Mesenteric fat pad (tissue), 1 donor: ENCODE data around the gene TADA2A. TPM values are rescaled to one million over a fixed set of nuclear protein-coding genes. Genes with fewer than 3 reads are reported as not detected.
A peak's percentile ranks its signal among the peaks of the same experiment; 100 is the strongest.

Experiments
- DNase-seq: peaks from one replicate; pipeline ENCODE4 v3.0.0-alpha.2; 2020; ENCODE audit warnings: low spot score
- long read RNA-seq: library from polyadenylated mRNA; unstranded; transcript quantifications from one replicate; pipeline ENCODE4 v2.0.0, GENCODE V29; 2020
- total RNA-seq: library from RNA; stranded (reverse); fragmentation: NEBNext Ultra II Directional; extraction: Animal tissue kit (Norgen Biotek cat#: 25700); gene quantifications from one replicate; pipeline ENCODE4 v1.2.1, GENCODE V29; 2021
- donor health status: DM: yes; HTN: yes; CAD: no.

TADA2A gene, protein sequence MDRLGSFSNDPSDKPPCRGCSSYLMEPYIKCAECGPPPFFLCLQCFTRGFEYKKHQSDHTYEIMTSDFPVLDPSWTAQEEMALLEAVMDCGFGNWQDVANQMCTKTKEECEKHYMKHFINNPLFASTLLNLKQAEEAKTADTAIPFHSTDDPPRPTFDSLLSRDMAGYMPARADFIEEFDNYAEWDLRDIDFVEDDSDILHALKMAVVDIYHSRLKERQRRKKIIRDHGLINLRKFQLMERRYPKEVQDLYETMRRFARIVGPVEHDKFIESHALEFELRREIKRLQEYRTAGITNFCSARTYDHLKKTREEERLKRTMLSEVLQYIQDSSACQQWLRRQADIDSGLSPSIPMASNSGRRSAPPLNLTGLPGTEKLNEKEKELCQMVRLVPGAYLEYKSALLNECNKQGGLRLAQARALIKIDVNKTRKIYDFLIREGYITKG
- total RNA-seq, result 19.4 TPM
- long read RNA-seq, full-length matches to known transcripts, result 7 of 17 reads
- long read RNA-seq, partial matches to known transcripts, result 3 of 17 reads
- long read RNA-seq, other reads (novel, unspliced or antisense), result 7 of 17 reads

DNA sequence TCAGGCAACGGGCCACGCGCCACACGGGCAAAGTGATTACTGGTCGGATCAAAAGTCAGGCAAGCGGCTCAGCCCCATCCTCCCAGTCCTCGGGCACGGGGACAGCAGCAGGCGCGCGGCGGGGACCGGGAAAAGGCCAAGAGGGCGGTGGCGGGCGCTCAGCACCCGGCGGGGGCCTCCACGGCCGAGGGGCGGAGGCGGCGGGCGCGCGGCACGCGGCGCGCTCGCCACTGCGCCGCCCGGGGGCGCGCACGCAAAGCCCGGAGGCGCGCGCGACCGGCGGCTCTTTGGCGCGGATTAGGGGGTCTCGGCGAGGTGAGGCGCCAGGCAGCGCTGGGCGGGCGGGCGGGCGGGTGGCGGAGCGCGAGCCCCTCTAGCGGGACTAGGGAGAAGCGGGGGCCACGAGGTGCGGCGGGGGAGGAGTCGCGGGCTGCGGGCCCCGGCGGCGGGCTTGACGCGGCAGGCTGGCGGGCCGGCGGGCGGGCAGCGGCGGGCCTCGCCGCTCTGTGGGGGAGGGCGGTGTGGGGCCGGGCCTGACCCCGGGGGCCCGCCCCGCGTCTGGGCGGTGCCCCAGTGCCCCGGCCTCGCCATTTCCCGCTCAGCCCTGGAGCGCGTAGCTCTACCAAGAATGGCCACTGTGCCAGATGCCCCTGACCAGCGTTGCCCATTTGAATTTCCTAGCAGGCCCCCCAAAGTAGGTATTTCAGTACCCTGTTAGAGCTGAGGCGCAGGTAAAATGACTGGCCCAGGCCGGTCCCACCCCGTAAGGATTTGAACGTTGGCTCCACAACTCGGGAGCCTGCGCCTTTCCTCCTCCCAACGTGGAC is at the start of gene TADA2A, which contains the start of gene ACACA:
TADA2A (plus strand) TSS at position 252 of the 827 bp plus-strand sequence. CDS start 4,480 bp downstream, outside the sequence.
ACACA (minus strand) TSS at position 202 of the 827 bp plus-strand sequence. CDS start 537 bp downstream, outside the sequence.
- DNase-seq, result peak; percentile 93

DNA sequence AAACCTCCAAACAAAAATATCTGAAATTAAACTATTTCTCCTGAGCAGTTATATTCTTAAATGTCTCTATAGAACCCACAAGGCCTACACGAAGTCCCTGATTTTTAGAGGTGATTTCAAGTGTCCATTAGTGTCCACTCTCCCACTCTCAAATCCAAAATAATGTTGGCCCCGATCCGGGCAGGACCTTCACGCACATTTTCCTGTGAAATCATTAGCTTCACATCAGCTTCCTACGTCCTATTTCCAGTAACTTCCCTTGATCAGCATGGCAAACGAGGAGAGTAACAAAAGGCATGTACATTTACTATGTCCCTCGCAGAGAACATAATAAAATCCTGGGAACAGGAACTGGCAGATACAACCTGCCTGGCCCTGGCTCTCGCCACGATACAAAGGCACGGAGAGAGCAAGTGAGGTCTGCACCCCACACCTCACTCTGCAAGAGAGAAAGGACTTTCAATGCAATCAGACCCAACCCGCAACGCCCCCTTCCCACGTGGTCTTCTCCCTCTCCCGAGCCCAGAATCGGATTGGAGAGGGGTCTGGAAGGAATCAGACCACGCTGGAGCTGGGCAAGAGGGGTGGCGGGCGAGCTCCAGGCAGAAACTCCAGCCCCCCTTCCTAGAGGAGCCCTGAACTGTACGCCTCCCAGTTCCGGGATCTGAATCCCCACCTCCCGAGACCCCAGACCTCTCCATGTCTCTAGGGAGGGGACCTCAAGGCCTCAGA is 48.4 kb upstream of the TADA2A start:
- DNase-seq, result no peak

DNA sequence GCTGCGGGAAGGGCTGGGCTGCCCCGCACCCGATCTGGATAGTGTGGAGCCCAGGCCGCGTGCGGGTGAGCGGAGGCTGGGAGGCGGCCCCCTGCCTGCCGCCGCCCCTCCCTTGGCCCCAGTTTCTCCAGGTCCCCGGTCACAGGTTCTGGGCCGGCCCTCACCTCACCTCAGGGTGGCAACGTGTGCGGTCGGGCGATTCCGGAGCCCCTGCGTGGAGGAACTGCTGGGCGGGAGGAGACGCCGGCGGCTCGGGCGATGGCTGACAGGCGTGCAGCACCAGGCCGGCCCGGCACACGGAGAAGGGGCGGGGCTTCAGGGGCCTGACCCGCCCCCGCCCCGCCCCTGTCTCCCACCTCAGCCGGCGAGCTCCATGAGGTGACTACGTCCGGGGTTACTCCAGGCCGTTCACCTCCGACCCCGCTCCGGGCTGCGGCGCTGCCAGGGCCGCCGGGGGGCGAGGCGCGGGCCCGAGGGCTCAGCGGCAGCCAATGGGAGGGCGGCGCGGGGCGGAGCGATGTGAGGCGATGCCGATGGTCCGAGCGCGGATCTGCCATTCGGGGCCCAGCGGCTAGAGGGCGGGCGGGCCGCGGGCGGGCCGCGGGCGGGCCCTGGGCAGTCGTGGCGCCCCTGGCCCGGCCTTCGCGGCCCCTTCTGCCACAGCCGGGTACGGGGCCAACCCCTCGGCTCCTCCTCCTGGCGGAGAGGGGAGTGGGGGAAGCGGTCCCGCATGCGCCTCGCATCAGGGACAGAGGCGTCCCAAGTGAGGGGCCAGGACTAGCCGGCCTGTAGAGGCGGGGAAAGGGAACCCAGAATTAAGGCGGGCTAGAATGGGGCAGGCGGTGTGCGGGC is 47.6 kb upstream of the TADA2A start:
- DNase-seq, result peak; percentile 98

DNA sequence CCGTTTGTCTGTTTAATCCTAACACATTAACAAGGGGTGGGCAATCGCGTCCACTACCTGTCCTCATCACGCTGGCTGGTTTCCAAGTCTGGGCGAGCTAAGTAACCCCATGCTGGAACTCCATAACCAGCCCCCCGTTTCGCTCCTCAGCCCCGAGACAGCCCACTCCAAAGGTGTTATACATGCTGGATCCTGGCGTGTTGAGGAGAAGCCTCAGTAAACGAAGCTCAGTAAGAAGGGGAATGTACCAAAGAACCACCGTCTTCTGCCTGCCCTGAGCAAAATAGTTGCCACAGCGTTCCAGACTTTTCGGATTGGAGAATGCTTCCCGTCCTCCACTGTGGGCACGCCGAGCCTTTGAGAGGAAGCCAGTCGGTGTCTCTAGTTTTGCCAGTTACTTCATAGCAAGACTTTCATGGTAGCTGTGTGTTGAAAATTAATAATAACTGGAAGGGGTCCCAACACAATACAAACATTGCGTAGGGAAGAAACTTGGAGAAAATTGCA is 47.0 kb upstream of the TADA2A start:
- no peak for DNase-seq

DNA sequence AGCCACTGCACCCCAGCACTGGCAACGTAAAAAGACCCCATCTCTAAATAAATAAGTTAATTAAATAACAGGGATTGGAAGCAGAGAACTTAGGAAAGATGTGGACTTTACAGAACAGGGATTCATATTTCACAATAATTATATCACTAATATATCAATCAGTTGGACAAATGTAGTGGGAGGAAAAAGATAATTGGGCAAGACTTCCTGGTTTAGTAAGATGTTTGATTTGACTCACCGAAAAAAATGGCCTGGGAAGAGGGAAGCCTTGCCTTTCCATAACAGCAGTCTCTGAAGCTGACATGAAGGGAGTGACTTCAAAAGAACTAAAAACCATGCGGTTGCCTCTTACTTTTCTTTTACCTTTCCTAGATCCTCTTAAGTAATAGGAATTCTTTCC is 46.1 kb upstream of the TADA2A start:
- DNase-seq, result no peak

DNA sequence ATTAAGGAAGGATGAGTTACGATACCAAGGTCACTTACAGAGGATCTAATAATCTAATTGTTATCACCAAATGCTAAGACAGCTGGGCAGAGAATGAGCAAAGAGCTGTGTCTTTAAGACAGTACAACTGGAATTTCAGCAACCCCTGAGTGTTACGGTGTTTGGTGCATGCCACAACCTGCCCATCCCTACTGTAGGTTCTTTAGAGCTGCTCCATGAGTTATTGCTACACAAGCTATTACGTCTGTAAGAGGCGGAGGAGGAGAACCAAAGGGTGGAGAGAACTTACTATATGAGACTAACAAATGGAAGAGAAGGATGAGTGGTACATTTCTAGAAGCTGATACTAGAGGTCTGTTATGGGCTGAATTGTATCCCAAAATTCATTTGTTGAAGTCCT is 45.1 kb upstream of the TADA2A start:
- DNase-seq, result no peak

DNA sequence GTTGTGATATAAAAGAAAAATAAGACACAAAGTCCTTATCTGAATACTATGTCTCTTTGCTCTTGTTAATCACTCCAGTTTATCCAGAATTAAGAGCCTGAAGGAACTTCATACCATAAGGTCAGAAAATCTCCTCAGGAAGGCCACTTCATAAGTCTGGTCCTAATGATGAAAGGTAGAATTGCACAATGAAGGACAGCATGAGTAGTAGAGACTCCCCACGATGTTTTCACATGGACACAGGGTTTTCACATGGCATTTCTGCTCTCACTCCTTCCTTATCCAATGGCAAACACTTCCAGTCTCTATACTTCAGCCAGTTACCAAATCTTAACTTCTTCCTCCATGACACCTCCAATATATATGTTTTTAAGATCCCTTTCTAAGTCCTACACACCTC is 41.1 kb upstream of the TADA2A start:
- DNase-seq, result no peak

DNA sequence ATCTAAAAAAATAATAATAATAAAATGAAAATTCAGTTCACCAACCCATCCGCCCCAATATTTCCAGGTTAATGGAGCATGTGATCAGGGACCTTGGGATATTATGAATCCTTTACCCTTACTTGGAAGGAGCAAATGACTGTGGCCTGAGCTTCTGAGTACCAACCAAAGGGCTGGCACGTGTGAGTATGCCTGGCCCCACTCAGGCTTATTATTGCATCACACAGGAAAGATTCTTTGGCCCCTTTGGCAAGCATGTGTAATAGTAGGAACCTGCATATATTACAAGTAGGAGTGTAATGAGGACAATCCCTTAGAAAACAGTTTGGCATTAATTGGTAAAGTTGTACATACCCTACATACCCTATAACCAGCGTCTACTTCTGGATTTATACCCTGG is 38.1 kb upstream of the TADA2A start:
- no peak for DNase-seq

DNA sequence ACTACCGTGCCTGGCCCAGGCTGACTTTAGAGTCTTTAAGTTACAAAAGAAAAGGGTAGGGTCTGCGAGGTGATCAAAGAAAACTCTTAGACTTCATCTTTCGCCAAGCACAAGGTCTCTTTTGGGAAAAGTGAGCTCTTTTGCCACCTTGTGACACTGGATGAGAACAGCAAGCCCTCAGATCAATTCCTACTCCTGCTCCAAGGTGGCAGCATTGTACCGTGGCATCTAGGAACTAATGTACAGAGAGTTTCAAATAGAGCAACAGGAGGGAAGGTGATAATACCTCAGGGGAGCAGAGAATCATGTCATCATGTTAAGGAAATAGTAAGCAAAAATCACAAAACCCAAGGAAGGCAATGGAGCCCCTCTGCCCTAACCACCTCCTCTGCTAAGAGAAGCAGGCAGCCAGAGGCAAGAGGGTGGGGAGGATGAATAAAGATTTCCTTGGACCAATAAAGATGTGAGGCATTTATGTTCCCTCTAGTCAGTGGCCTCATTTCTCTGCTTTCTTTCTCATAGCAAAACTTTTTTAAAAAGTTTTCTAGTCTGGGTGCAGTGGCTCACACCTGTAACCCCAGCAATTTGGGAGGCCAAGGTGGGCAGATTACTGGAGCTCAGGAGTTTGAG is 33.0 kb upstream of the TADA2A start:
- DNase-seq, result no peak

DNA sequence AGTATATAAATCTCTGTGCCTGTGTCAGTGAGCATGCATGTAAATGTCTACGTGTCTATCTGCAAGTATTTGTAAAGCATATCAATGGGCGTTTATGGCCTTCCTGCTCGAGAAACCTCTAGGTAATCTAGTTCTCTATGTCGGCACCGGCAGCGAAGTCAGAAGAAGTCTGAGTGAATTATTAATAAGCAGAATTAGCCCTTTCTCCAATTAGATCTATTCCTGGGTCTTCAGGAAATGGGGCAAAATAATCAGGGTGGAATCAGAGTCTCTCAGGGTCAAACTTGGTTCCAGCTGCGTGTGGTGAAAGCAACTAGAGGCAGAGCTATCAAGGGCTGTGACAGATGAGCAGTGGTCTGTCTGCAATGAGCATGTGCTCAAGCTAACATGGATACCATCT is 31.0 kb upstream of the TADA2A start, which contains the start of gene C17orf78:
C17orf78 (plus strand) TSS at position 280 of the 400 bp plus-strand sequence; CDS start at position 388, 108 bp downstream.
- no peak for DNase-seq

DNA sequence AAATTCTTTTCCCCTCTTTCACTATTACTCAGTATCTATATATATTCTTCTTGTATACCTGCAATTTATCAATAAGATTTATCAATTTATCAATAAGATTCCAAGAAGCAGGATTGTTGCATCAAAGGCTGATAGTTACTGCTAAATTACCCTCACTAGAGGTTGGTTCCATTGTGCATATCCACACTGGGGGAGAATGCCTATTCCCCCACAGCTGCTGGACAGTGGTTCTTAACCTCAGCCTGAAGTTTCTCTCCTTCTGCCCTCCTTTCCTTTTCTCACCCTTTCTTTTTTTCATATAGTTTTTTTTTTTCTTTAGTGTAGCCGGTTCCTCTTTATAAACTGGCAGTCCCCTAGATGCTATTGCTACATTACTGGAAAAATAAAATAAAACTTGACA is 24.6 kb upstream of the TADA2A start:
- DNase-seq, result no peak

DNA sequence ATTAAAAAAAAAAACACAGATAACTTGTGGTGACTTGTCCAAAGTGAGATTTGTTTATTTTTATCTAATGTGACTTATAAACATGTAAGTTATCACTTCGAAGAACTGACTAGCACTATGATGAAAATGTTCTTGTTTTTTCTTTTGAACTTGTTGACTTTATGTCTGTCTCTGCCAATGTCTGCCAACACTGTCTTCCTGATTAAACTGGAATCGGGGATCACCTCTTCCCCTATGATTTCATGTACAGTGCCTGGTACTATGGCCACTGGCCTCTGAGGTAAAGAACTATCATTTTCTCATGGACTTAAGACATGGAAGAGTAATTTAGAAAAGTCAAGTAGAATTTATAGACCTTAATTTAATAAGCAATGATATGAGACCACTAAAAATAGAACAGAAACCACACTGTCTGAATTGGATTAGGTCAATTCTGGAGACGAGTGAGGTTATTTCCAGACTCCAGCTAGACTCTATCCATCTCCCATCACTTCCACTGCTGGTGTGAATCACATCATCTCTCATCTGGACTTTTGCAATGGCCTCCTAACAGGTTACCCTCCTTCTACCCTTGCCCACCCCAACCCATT is 22.0 kb upstream of the TADA2A start:
- DNase-seq, result no peak

DNA sequence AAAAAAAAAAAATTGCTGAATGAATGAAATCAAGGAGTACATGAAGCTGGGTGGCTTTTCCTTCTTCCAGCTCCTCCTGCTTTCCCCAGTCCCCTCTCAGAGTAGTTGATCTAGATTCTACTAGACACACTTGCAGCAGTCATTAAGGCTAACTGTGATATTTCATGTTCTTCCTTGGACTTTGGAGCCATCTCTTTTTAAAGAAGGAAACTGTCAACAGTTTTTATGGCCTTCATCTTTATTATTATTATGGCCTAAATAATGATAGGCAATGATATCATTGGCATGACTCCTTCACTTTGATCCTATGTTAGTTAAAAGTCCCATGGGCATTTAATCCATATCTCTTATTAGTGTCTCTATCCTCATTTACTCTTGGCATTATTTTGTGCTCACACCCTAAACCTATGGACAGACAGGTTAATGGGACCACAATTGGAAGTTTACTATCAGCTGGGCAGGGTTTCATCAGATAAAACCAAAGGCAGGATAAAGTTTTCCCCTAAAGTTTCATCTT is 21.2 kb upstream of the TADA2A start:
- DNase-seq, result no peak

DNA sequence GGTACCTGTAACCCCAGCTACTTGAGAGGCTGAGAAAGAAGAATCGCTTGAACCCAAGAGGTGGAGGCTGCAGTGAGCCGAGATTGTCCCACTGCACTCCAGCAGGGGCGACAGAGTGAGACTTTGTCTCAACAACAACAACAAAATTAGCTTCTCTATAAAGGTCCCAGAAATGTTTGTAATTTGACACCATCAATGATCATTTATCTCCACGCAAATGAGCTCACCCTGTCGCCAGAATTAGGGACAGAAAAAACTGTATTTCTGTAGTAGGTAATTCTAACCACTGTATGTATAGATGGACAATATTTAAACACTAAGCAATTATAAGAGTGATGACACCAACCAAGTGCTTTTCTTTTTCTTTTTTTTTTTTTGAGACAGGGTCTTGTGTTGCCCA is 20.2 kb upstream of the TADA2A start:
- no peak for DNase-seq

DNA sequence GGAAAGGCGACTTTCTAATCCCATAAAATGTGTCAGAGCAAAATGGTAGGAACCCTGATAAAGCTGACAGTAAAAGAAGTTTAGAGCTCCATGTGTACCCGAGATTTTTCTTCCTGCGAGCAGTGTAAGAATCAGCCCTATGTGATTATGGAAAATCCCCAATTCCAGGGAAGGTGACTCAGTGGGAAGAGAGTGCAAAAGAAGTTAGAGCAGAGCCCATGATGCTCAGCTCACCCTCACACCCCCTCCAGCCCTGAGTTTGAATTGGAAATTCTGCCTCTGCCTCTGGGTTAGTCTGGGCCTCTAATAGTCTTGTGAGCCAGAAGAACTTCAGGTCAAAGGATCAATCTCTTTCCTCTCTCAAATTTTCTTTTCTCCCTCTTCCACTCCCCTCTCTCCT is 18.4 kb upstream of the TADA2A start:
- DNase-seq, result no peak

DNA sequence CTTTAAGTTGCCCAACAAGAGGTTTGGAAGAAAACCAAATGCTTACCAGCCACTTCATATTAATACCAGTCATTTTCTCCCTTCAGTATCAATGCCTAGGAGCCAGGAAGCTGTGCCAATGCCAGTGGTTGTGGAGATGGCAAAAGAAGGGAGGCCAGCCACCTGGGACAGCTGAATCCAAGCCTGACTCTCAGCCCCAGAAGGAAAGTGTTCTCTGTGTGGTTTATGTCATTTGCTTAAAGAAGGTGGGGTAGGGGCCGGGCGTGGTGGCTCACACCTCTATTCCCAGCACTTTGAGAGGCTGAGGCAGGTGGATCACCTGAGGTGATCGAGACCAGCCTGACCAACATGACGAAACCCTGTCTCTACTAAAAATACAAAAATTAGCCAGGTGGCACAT is 17.5 kb upstream of the TADA2A start:
- DNase-seq, result no peak

DNA sequence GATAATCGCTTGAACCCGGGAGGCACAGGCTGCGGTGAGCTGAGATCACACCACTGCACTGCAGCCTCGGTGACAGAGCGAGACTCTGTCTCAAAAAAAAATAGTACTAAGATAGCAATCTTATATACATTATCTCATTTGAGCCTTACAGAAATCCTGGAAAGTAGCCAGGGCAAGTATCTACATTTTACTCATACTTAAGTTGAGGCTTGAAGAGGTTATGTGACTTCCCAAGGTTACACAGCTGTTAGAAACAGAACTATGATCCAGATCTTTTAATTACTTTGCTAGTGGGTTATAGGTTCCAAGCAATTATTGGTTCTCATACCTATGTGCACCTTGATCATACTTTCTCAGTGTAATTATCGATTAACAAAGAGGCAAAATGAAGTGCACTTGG is 15.5 kb upstream of the TADA2A start:
- DNase-seq, result no peak

DNA sequence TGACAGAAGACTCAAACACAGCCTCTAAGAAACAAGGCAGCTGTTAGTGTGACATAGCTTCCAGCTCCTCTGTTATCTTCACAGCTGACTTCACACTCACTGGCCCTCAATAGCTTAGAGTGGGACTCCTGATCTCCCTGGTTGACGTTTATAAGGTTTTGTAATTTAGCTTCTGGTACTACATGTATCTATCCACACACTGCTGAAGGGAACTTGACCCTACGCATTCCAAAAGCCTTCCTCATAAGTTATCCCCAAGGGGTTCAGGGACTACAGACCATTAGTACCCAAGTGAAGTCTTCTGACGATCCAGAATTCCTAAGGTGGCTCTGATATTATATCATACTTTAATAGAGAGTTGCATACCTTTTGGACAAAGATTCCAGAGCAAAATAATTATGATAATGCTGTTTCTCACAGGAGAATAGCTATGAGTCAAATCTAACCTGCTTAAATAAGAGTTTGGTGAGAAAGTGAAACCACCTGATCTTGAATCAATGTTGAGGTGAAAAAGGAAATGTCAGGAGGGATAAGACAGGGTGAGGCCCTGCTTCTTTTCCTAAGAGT is 14.6 kb upstream of the TADA2A start:
- DNase-seq, result no peak

DNA sequence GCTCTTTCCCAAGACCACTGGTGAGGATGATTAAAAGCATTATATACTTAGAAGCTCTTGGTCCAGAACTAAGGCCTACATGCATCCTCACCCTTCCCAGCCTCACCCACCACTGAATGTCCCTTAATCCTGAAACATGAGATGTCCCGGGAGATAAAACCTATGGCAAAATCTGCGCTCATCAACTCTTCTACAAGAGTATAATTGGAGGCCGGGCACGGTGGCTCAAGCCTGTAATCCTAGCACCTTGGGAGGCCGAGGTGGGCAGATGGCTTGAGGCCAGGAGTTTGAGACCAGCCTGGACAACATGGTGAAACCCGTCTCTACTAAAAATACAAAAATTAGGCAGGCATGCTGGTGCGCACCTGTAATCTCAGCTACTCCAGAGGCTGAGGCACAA is 13.3 kb upstream of the TADA2A start:
- no peak for DNase-seq
